Fibroblast of skin of scalp (primary cell): ENCODE measurements around the gene ZNF775.

ENCODE experiments used
- DNase-seq: peaks from one replicate; pipeline ENCODE4 v3.0.0-alpha.2; 2013

The ZNF775 gene

DNA sequence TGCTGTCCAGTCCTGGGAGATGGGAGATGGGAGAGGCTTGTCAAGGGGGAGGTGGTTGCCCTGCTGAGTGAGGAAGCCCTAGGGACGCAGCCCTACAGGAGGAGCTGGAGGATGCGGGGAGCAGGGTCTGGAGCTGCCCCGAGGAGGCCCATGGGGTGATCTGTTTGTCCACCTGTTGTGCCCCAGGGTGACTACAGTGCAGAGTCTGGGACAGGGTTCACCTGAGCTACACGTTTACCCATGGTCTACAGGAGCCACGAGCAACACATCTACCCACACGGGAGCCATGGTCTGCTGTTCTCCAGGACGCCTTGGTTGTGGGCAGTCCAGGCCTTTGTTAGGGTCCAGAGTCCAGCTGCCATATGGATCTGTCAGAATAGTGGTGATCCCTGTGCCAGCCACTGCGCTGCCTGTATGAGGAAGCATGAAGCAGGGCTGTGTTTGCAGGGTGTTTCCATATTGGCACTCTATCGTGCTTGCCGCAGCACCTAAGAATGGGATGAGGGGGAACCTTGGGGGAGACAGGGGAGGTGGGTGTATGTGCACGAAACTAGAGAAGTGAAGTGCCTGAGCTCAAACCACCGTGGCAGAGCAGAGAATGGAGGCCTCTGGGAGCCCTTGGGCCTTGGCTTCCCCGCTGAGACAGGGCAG, 23.7 kb downstream of the ZNF775 start:
- no peak for DNase-seq

GRCh38 chr7:150403376-150404171, 24.4 kb downstream of the ZNF775 start:
- no peak for DNase-seq

- DNase-seq = no peak
Observed at GRCh38 chr7:150404172-150404804, 25.2 kb downstream of the ZNF775 start.

DNA sequence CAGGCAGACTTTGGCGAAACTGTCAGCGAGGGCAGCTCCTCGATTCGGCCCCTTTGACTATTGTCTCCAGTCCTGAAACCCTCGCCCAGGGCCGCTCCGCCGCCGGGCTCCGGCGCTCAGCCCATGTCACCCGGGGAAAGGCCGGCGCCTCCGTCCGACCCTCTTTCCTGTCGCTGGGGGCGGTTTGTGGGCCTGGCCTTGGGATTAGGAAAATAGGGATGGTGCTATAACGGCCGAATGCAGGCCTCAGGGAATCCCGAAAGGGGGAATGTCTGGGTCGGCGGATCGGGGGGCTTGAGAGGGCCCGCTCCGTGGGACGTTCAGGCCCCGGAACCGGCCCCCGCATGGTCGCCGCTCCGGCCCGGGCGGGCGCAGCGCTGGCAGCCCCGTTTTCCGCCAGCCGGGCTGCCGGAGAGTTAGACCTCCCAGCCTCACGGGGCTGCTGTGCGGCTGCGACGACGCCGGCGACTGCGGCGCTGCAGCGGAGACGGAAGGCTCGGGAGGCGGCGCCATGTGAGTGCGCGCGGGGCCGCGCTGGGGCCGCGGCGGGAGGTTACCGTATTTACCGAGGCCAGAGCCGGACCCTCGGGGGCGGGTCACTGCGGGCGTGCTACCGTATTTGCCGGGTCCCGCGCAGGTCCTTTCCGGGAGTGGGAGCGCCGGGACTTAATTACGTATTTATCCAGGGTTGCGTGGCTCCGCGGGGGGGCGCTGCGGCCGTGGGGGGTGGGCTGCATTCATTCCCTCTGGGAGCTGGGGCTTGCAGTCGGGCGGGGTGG, 25.9 kb downstream of the ZNF775 start:
- DNase-seq = peak; percentile 92

DNA sequence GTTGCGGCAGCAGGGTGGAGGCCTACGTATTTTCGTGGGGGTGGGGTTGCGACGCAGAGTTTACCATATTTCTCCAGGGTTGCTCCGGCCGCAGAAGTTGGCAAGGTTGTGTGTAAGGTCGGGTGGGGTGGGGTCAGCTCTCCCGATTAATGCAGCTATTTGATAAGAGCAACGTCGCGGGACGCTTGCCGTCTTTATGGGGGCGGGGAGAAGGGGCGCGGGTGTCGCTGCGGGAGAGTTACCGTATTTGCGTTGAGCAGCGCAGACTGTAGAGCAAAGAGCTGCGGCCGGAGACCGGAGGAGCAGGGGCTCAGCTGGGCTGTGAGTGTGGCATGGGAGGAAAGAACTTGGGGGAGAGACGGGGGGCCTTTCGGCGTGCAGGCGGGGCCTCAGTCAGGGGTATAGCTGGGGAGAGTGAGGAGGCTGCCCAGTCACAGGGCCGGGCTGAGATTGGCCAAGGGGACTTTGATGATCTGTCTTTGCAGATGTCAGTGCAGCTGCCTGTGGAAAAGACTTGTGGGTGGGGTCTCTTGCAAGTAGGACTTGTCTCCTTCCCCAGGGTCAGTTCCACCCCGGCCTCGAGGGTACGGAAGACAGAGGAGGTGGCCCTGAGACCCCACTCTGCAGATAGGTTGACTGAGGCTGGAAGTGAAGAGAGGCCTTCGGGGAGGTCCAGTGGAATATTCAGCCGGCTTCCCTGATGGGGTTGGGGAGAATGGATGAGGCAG, 26.6 kb downstream of the ZNF775 start:
- DNase-seq = peak; percentile 32

- no peak for DNase-seq
Observed at GRCh38 chr7:150406312-150406566, 27.1 kb downstream of the ZNF775 start.

DNA sequence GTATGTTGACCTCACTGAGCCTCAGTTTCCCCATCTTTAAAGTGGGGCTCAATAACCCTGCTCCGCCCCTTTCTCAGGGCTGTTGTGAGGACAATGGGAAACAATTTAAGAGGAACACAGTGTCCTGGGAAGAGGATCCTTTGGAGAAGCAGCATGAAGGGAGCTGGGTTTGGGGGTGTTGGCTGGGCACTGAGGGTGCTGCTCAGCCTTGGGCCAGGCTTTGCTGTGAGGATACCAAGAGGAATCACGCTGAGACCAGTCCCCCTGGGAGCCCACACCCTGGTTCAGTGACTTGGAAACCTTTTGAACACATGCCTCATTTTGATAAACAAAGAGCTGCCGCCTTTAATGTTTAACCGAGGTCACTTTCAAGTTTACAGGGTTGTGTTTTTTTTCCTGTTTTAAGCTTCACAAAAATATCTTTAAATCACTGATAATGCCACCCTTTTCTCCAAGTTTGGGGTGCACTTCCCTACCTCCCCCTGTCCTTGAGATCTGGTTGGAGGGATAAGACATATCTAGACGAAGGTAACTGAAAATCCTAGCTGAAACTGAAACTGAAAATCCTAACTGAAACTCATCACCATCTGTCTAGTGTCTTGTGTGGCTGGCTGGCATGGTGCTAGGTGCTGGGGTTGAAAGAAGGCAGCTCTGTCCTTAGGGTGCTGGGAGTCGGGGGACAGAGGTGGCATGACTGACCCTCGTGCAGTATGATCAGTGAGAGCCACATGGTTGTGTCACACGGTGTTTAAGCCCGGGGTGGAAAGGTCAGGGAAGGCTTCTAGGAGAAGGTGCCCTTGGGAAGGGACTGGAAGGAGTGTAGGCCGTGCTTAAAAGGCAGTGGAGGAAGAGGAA, 27.7 kb downstream of the ZNF775 start:
- no peak for DNase-seq

GRCh38 chr7:150407588-150408392, 28.7 kb downstream of the ZNF775 start:
- no peak for DNase-seq

DNA sequence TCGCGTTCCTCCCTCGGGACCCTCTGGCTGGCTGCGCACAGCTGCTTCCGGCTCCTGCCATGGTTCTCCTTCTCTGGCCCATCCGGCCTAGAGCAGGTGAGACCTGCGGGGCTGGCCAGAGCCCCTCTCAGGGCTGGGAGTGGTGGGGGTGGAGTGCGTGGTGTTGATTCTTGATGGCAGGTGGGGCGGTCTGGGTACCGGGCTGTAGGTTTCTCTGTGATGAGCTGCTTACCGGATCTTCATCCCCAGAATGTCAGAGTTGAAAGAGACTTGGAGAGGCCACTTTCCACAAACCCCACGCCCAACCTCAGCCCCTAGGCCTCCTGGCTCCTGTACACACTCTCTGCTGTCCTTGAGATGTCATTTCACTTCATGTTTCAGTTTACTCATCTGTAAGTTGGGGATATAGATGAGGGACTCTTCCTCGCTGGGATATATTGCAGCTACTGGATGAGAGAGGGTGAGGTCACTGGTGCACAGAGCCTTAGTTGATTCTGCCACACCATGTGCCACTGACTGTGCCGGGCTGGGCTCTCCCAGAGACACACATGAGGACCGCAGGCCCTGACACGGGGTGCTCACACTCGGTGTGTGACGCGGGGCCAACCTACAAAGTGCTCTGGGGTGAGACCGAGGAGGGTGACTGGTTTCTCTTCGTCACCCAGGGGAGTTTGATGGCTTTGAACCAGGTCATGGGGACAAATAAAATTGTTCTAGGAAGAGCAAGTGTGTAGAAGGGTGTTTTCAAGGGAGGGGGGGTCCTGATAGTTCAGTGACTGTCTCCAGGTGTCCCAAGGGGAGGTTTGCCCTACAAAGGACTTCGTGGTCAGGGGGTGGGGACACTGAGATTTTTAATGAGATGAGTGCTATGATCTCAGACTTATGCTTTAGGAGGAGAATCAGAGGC, 29.5 kb downstream of the ZNF775 start:
- no peak for DNase-seq

- no peak for DNase-seq
Observed at GRCh38 chr7:150409300-150410030, 30.3 kb downstream of the ZNF775 start.

DNA sequence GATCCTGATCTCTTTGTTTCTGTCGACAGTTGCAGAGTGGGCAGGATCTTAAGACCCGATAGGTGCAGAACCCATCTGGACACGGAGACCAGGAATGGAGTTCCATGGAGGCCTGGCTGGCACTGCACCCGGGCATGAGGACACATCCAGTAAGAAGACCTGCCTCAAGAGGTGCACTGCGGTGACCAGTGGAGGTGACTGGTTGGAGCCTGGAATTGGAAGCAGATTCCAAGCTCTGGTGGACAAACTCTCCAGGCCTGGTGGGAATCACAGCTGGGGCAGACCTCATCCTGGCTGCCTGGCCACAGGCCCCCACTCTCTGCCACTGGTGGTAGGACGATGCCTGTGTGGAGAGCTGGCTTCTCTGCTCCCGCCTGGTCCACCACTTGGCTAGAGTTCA, 31.0 kb downstream of the ZNF775 start:
- no peak for DNase-seq

DNA sequence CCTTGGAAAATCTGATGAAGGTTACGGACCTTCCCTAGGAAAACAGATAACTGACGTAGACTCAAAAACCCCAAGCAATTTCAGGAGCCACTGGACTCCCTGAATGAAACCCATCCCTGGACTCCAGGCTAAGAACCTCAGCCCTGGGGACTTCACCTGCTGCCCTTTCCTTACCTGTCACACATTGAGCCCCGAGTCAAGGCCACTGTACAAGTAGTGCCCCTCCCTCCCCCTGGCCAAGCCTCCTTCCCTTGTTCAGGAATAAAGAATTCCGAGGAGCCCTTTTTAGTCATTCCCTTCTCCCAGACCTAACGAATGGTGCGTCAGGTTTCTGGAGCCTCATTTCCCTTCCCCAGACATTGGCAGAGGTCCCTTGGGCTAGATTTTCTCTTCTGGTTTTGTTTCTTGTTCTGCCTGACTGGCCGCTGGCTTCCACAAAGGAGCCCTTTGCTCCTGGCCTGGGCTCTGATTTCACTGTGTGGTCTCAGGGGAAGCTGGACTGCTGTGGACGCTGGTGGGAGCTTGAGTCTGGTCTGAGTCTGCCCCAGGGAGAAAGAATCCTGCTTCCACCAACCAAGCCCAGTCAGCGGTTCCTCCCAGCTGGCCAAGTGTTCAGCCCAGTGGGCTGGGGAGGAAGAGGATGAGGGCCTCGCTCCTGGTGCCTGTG, 31.7 kb downstream of the ZNF775 start:
- no peak for DNase-seq

DNA sequence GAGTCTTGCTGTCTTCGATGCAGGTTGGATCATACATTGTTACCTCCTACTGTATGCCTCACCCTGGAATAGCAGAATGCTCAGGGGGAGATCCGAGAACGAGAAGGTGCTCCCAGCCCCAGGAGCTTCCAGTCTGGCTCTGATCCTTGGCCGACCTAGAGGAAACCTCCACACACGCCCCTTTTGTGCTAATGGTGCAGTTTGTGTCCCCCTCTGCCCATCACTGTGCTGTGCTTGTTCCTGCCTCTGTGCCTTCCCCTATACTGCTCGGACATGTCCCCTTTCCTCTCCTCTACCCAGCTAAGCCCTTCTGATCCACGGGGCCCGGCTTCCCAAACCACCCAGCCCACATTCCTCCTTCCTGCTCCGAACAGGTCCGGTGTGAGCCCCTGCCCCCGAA, 32.5 kb downstream of the ZNF775 start:
- no peak for DNase-seq

DNA sequence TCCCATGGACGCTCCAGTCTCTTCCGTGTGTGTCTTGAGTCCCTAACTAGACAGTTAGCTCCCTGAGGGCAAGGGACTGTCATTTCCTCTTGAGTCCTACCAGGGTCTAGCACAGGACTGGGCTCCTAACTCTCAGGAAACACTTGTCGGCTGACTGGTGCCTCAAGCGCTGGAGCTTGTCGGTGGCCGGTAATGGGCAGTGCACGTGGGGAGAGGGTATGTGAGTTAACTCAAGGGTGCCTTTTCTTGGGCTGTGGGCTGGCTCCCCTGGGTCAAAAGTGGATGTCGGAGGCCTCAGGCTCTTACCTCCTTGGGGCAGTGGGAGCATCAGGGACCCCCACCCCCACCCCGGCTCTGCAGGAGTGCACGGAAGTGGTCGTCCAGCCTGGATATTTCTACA, 32.9 kb downstream of the ZNF775 start:
- no peak for DNase-seq

GRCh38 chr7:150412518-150413488, 33.7 kb downstream of the ZNF775 start:
- no peak for DNase-seq

- peak; percentile 12 for DNase-seq
Observed at GRCh38 chr7:150413640-150414081, 34.5 kb downstream of the ZNF775 start.
